NCI-H1436 (cell line): Measurements from ENCODE around the gene MOGAT1.
"Not testable (repeated sequence)": the region's sequence is repeated elsewhere in the genome, so short reads cannot be mapped to it uniquely, and the experiment has no call there.

Experiments used
- DNase-seq: peaks from one replicate; lab custom pipeline; 2025; lab: John Stamatoyannopoulos, UW

MOGAT1 gene

DNA sequence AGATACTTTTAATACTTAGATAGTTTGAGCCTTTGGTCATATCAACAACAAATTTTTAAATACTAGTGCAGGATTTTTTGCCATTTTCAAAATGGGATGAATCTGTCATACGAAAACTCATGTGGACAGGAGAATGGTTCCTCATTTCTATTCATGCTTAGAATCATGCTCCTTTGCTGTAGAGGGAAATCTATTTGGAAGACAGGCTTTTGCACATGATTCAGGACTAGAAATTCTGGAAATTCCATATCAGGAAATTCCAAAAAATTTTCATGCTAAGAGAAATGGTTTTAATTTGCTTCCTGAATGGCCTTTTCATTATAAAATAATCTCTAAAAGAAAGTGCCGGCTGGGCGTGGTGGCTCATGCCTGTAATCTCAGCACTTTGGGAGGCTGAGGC lies 39.3 kb downstream of the MOGAT1 start:
- no peak for DNase-seq

GRCh38 chr2:222711315-222711940 lies 40.0 kb downstream of the MOGAT1 start:
- DNase-seq: no peak

DNA sequence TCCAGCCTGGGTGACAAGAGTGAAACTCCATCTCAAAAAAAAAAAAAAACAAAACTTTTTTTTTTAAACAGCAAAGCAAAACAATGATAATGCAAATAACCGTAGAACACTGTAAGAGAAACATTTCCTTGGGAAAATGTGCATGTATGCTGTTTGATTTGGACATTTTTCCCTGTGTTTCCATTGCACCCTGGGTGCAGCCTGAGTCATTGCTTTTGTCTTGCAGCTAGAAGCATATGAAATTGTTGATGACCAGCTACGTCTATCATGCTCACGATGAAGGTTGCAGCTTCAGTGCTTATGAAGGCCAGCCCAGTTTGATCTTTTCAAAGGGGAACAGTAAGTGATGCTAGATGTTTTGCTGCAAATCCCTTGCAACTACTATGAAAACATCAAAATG lies 41.5 kb downstream of the MOGAT1 start:
- no peak for DNase-seq

DNA sequence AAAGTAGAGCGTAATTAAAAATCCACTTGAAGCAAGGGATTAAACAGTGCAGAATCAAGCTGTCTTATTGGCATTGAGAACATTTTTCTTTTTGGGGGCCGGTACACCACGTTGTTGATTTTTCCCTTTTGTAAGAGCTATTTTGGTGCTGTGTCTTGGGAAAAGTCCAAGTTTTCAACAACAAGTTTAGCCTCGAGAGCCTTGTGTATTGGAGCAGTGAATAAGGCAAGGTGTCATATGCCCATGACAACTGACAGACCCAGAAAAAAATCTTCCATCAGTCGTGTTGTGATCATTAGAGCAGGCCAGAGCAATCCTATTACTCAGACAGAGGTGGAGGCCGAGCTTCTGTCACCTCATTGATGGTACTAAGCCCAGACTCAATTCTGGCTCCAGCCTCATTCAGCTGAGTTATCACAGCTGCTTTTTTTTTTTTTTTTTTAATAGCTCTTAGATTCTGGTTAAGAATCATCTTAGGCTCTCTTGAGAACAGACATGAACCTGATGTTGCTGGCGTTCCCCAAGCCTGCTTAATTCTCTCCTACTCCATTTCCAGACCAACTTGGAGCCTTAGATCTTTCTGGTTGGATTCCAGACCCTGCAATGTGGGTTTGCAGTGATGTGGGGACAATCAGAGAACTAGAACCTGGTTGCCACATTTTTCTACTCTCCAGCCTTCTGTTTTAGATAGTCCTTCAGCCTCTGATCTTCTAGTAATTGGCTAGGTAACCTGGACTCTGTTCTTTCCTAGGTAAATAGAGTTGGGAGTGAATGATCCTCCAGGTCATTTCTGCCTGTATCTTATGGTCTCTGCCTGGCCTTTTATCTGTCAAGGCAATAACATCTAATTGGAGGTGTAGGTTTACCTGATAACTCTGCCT lies 43.1 kb downstream of the MOGAT1 start:
- DNase-seq: no peak

DNA sequence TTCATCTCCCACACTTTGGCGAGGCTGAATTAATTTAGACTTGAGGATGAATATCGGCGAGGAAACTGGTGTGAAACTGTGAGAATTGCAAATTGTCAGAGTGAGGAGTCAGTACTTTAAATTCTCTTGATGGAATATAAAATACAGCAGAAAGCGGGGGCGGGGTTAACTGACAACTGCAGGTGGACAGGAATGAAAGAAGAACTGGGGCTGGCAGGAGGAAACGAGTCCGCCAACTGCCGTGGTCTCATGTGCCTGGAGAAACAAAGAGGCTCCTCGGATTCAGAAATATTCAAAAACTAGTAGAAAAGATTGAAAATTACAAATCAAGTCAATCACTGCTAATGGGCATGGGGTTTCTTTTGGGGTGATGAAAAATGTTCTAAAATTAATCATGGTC lies 44.3 kb downstream of the MOGAT1 start:
- DNase-seq: no peak

- not testable (repeated sequence) for DNase-seq
Measured at GRCh38 chr2:222719787-222720186, 48.3 kb downstream of the MOGAT1 start.

DNA sequence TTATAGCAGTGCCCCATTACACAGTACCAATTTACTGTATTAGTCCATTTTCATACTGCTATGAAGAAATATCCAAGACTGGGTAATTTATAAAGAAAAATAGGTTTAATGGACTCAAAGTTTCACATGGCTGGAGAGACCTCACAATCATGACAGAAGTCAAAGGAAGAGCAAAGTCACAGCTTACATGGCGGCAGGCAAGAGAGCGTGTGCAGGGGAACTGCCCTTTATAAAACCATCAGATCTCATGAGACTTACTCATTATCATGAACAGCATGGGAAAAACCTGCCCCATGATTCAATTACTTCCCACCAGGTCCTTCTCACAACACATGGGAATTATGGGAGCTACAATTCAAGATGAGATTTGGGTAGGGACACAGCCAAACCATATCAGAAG lies 50.1 kb downstream of the MOGAT1 start:
- not testable (repeated sequence) for DNase-seq

DNA sequence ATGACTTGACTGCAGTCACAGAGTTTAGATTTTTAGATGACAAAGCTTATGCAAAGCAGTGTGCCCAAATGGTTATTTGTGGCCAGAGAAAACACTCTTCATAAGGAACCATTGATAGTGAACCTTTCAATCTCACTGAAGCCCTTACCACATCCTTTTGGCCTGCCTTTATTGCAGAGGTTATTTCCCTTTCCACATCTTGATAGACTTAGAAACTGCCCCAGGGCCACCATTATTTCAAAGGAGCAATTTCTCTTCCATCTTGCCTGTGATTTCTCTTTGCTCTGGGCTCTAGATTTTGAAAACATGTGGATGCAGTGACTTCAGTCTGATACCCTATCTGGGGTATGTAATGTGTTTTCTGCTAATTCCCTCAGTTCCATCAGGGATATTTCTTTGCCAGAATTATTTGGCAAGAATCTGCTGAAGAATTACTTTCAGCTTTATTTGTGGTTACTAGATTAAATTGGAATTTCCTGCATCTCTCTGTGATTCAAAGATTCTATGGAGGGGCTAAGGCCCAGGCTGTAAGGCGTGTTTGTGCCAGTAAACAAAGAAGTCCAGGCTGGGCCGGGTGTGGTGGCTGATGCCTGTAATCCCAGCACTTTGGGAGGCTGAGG lies 51.0 kb downstream of the MOGAT1 start:
- no peak for DNase-seq

DNA sequence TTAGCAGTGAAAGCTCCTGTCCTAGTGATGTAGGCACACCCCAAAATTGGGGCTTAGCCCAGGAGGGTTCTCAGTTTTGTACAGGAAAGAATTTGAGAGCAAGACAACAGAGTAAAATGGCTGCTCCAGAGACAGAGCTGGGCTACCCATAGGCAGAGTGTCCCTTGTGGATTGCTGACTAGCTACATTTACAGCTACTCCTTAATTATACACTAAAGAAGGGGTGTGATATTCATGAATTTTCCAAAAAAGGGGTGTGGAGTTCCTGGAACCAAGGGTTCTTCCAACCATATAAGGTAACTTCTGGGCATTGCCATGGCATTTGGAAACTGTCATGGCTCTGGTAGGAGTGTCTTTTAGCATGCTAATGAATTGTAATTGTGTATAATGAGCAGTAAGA lies 52.8 kb downstream of the MOGAT1 start:
- DNase-seq: no peak

GRCh38 chr2:222728621-222729020 lies 57.2 kb downstream of the MOGAT1 start:
- DNase-seq: no peak

GRCh38 chr2:222730366-222730999 lies 59.0 kb downstream of the MOGAT1 start:
- DNase-seq: no peak

DNA sequence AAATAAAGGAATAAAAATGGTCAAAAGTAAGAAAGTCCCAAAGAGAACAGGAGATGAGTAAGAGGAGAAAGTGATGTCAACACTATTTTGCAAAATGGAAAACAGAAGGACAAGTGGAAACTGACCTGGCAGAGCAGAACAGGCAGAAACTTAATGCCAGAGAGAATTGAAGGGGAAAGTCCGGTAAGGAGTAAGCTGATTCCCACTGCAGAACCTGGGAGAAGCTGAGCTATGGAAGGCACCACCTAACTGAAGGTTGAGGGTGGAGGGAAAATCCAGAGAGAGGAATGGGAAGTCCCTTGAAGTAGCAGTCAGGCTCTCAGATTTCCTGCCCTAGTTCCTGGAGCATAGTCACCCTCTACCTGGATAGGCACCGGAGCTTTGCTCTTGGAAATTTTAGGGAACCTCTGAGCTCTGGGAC lies 59.8 kb downstream of the MOGAT1 start:
- DNase-seq: no peak

DNA sequence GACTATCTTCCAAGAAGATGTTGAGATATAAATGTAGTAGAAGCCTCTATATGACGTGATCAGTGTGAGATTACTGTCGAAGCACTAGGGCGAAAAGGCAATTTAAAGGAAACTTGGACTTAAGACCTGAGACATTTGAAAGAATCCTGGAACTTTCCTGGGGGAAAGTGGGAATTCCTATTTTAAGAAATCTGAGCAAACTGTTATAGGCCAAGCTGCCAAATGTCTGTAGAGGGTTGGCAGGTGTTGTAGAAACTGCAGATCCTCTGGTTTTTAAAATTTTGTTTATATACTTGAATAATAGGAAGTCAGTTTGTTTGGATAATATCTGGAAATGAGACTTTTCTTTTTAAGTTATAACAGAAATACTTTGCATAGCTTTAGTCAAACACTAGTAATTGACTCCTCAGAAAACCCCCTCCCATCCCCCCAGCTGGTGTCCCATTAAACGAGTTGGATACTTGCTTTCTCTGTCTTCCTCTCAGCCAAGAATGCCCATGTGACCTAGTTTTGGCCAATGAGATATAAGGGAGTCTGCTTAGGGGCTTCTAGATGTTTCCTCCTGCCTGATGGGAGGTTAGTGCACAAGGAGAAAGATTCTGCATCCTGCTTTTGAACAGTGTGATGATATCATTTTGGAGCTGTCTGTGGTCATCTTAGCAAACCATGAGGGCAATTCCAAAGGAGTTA lies 61.2 kb downstream of the MOGAT1 start:
- DNase-seq: no peak

GRCh38 chr2:222733470-222733845 lies 62.0 kb downstream of the MOGAT1 start:
- no peak for DNase-seq

DNA sequence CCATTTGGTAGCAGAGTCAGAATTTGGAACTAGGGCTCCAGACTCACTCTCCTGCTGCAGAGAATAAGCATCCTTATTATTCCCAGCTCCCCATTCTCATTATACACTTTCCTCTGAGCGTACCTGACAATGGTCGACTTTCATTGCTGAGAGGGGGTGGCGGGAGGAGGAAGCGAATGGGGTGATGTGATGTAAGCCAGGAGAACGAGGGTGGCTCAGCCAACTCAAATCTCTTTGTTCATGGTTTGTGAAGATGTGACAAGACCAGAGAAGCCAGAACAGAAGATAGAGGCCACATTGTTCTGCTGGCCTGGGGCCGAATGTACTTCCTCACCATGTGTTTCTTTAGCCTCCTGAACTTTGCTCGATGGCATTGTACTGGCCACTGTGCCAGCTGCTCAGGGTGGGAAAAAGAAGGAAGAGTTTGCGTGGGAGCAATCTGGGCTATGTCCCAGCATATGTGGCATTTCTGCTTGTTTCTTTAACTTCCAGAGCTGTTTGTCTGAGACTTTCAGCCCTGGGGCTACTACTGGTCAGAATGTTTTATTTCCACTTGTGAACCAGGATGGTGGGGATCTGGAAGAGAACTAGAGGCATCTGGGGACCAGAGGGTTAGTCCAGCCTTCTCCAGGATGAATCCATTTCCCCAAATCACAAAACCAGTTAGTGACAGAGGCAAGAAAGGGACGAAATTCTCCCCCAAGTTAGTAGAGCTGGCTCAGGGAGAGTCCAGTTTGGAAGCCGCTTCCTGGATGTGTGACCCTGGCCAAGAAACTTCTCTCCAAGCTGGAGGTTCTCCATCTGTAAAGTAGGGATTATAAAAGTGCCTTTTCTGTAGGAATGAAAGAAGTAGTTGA lies 62.6 kb downstream of the MOGAT1 start:
- DNase-seq: no peak

DNA sequence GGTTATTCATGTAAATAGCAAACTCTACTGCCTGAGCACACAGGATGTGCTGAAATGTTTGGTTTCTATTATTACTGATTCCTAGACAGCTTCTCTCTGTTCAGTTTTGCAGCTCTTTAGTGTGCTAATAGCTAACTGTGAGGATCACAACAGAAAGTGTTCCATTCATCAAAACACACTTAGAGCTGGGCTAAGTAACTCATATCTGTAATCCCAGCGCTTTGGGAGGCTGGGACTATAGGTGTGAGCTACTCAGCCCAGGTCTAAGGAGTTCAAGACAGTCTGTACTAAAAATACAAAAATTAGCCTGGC lies 63.2 kb downstream of the MOGAT1 start:
- no peak for DNase-seq

DNA sequence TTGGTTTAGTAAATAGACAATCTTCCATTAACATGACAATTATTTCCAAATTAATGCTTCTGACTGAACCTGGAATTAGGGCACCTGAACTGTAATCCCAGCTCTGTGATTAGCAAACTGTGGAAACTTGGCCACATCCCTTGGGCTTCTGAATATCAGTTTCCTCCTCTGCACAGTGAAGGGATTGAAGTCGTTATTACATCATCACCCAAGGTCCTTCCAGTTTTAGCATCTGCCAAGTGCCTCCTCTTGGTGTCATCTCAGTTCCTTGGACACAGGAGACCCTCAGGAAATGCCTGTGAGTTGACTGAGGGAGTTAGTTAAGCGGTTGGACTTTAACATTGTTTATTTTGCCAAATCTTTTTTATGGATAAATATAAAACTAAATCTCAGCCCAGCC lies 64.8 kb downstream of the MOGAT1 start:
- DNase-seq: no peak

GRCh38 chr2:222736924-222737323 lies 65.5 kb downstream of the MOGAT1 start:
- DNase-seq: no peak

GRCh38 chr2:222738312-222738711 lies 66.9 kb downstream of the MOGAT1 start:
- no peak for DNase-seq

- no peak for DNase-seq
Measured at GRCh38 chr2:222738809-222739208, 67.4 kb downstream of the MOGAT1 start.

- DNase-seq: no peak
Measured at GRCh38 chr2:222739939-222740338, 68.5 kb downstream of the MOGAT1 start.
